ENCODE results near the gene PHKB. TPM values are rescaled to one million over a fixed set of nuclear protein-coding genes. Genes with fewer than 3 reads are reported as not detected.

The PHKB gene
- total RNA-seq, 4 donors from 2014 or later: 110 to 198 (median 168) TPM

DNA sequence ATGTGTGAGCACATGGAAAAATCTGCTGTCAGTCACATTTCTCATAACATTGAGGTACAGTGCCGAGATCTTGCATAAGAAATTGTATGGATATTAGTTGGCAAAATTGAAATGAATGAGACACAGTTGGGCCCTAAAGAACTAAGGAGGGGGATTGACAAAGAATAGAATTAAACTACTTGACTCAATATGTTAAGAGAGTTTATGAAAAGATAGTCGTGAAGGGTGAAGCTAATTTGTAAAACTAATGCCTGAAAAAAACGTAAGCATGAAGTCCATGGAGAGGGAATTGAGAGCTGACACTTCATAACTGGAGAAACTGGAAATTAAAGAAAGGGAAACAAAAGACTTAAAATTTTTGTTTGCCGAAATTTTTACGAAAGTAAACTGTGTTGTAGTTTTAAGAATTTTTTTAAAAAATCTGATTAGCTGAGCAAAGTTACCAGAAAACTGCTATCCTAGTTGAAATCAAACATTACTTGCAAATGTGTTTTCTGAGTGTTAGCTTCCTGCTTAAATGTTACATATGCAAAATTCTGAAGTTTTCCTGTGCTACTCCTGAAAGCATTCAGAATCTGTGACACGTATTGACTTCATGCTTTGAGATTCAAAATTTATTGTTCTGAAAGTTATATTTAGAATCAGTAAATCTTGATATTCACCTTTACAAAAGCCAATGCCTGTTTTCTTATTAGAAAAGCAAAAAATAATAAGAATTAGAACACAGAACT is 239.9 kb downstream of the PHKB start:
- intact Hi-C loops (cut with DNase I): no loop called here
- 75% methylated on average over 6 of the region's 6 CpGs for WGBS, 2 donors
- no peaks in the 10 kb centered on the region for H3K9me3 ChIP-seq
- no peaks in the 10 kb centered on the region for H3K27me3 ChIP-seq
- peaks cover 16 to 27% of the 10 kb centered on the region in 2 donors for H3K36me3 ChIP-seq
- no peak for DNase-seq
- H3K4me3 ChIP-seq (replicated peaks in 1 of 3): no peak overlapping the region
- H3K27ac ChIP-seq: no peak overlapping the region
- TF ChIP-seq, protein P1, sequence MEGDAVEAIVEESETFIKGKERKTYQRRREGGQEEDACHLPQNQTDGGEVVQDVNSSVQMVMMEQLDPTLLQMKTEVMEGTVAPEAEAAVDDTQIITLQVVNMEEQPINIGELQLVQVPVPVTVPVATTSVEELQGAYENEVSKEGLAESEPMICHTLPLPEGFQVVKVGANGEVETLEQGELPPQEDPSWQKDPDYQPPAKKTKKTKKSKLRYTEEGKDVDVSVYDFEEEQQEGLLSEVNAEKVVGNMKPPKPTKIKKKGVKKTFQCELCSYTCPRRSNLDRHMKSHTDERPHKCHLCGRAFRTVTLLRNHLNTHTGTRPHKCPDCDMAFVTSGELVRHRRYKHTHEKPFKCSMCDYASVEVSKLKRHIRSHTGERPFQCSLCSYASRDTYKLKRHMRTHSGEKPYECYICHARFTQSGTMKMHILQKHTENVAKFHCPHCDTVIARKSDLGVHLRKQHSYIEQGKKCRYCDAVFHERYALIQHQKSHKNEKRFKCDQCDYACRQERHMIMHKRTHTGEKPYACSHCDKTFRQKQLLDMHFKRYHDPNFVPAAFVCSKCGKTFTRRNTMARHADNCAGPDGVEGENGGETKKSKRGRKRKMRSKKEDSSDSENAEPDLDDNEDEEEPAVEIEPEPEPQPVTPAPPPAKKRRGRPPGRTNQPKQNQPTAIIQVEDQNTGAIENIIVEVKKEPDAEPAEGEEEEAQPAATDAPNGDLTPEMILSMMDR (IDR thresholded peaks at IDR 0.05): no peak
- no peak for TF ChIP-seq POLR2A (IDR thresholded peaks at IDR 0.05)
- H3K4me1 ChIP-seq: no peaks in the 10 kb centered on the region

DNA sequence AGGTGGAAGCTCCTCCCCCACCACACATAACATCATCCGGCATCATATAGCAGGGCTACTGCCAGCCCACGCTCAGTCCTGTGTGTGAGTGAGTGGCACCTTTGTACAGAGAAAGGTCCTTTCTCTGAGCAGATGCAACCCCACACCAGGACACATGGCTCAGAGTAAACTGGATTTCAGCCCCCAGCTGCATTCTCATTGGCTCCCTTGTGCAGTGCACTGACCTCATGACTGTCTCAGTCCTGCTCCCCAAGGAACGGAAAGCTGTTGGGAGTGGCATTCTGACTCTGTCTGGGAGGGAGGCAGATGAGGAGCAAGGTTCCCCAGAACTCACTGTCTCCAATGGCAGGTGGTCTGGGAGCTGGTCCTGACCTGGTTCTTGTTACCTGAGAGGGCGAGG is 244.1 kb downstream of the PHKB start:
- Histone ChIP-seq H3K9me3 (no peaks in the 10 kb centered on the region), H3K27ac (no peak overlapping the region), H3K4me1 (no peaks in the 10 kb centered on the region), H3K27me3 (no peaks in the 10 kb centered on the region), H3K36me3 (no peaks in the 10 kb centered on the region), H3K4me3 (replicated peaks in 1 of 3) (no peak overlapping the region)
- intact Hi-C loops (cut with DNase I): no loop called here
- DNase-seq: no peak
- TF ChIP-seq, protein P1 (IDR thresholded peaks at IDR 0.05): no peak
- no peak for TF ChIP-seq POLR2A (IDR thresholded peaks at IDR 0.05)
- WGBS, 2 donors: 73 to 86% methylated on average over 4 of the region's 4 CpGs

DNA sequence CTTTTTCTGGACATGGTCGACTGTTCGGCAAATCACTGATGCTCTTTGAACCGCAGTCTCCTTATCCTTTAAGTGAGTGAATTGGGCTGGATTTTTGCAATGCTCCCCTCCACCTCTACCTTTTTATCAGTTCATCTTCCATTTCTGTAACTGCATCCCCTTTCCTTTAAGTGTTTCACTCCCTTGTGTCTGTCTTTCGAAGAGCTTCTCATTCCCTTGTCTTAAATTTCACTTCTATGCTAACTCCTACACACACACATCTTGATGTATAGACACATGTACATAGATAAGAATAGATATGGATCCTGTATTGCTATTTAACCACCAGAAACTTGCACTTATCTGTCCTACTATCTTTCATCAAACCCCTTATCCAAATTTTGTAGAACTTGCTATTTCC is 250.7 kb downstream of the PHKB start:
- WGBS, 2 donors: 91 to 93% methylated on average over 4 of the region's 4 CpGs

DNA sequence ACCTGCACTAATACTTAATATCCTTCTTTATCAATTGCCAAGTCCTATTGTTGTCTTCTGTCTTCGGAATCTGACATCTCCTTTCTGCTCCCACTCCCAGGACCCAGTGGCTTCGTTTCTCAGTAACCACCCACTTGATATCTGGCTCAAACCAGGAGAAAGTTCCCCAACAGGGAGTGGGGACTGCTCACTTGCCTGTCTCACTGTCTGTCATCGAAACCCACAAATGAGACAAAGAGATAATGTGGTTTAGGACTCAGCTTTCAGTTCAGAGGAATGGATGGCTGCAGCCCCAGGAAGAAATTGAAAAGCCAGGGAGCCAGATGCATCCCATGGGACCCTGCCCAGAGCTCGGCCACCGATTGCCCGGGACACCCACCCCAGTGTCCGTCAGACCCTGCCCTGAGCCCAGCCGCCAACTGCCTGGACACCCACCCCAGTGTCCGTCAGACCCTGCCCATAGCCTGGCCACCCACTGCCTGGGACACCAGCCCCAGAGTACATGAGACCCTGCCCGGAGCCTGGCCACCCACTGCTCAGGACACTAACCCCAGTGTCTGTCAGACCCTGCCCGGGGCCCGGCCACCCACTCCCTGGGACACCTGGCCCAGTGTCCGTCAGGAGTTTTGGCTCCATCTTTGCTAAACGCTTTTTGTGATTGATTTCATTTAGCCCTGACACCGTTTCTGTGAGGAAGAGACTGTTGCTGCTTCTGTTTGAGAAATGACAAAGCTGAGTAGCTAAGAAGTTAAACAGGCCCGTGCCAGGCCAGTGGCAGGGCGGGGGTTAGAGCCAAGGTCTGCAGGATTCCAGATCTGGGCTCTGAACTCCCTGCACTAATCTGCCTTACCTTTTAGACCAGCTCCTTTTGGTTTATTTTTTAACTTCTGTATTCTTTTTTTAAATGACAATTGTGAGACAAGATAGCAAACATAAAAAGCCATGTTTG is 251.4 kb downstream of the PHKB start:
- Histone ChIP-seq H3K4me1 (no peaks in the 10 kb centered on the region), H3K9me3 (no peaks in the 10 kb centered on the region), H3K36me3 (no peaks in the 10 kb centered on the region), H3K4me3 (replicated peaks in 1 of 3) (no peak overlapping the region), H3K27ac (no peak overlapping the region), H3K27me3 (no peaks in the 10 kb centered on the region)
- TF ChIP-seq POLR2A (IDR thresholded peaks at IDR 0.05): no peak
- TF ChIP-seq, protein P1 (IDR thresholded peaks at IDR 0.05): no peak
- 80 to 82% methylated on average over 11 to 17 of the region's 17 CpGs for WGBS, 2 donors
- DNase-seq: no peak
- intact Hi-C loops (cut with DNase I): no loop called here

More for the DNA sequence above, 250.7 kb downstream of the PHKB start:
- Histone ChIP-seq H3K9me3 (no peaks in the 10 kb centered on the region), H3K4me1 (no peaks in the 10 kb centered on the region), H3K36me3 (no peaks in the 10 kb centered on the region), H3K27me3 (no peaks in the 10 kb centered on the region), H3K27ac (no peak overlapping the region), H3K4me3 (replicated peaks in 1 of 3) (no peak overlapping the region)
- intact Hi-C loops (cut with DNase I): no loop called here
- DNase-seq: no peak
- TF ChIP-seq POLR2A (IDR thresholded peaks at IDR 0.05): no peak
- TF ChIP-seq, protein P1 (IDR thresholded peaks at IDR 0.05): no peak

DNA sequence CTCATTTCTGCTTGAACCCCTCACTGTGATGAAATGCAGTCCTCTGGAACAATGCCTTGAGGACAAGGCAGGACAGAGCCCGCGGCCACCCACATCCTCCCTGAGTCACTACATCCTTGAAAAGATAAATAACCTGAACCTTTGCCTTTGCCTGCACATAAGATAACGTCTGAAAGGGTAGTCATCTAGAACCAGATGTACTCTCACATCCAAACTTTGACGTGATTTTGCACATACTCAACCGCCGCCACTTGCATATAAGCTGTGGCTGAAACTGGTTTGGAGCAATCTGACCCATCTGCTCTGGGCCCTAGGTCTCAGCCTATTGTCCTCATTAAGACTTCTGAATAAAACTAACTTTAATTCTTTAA is 252.1 kb downstream of the PHKB start:
- H3K27ac ChIP-seq: no peak overlapping the region
- DNase-seq: no peak
- no peaks in the 10 kb centered on the region for H3K36me3 ChIP-seq
- no peaks in the 10 kb centered on the region for H3K4me1 ChIP-seq
- H3K27me3 ChIP-seq: no peaks in the 10 kb centered on the region
- H3K9me3 ChIP-seq: no peaks in the 10 kb centered on the region
- intact Hi-C loops (cut with DNase I): no loop called here
- 45 to 53% methylated on average over 6 of the region's 6 CpGs for WGBS, 2 donors
- TF ChIP-seq, protein P1 (IDR thresholded peaks at IDR 0.05): no peak
- no peak for TF ChIP-seq POLR2A (IDR thresholded peaks at IDR 0.05)
- no peak overlapping the region for H3K4me3 ChIP-seq (replicated peaks in 1 of 3)

All from thyroid gland (tissue), 4 donors.